Testis (tissue), 5 donors: ENCODE measurements around the gene BRSK2. TPM values are rescaled to one million over a fixed set of nuclear protein-coding genes. Genes with fewer than 3 reads are reported as not detected.
"Not testable (repeated sequence)": the region's sequence is repeated elsewhere in the genome, so short reads cannot be mapped to it uniquely, and the experiment has no call there.

Experiments used
- DNase-seq: peaks from one replicate; pipeline ENCODE4 v3.0.0-alpha.2; 2019
- H3K27ac ChIP-seq, 2 donors: fragments of 200-600 bp; sonication (generic); one replicate each; pipeline ENCODE4 v1.5.1; 2019
- H3K27me3 ChIP-seq: fragments of 200-600 bp; sonication (generic); one replicate; pipeline ENCODE4 v1.5.1; 2019
- H3K36me3 ChIP-seq: fragments of 200-600 bp; sonication (generic); one replicate; pipeline ENCODE4 v1.5.1; 2017; ENCODE audit warnings: low read depth; ENCODE audit errors: missing control alignments
- H3K4me1 ChIP-seq: fragments of 200-600 bp; sonication (generic); one replicate; pipeline ENCODE4 v1.5.1; 2019
- H3K4me3 ChIP-seq, 2 donors: fragments of 200-600 bp; sonication (generic); one replicate each; pipeline ENCODE4 v1.5.1; 2017 to 2019
- H3K9me3 ChIP-seq: fragments of 200-600 bp; sonication (generic); one replicate; pipeline ENCODE4 v1.5.1; 2017
- CTCF ChIP-seq, 3 experiments: fragments of 450-650 bp in 2 of 3; fragments of 200-600 bp in 1 of 3; sonication (generic) in 1 of 3; IDR thresholded peaks; one replicate each; pipeline ENCODE4 v1.5.1; 2016 to 2019; ENCODE audit warnings: antibody characterized with exemption in 3 of 3, mild to moderate bottlenecking in 2 of 3, moderate library complexity in 1 of 3
- POLR2A ChIP-seq: fragments of 450-650 bp; IDR thresholded peaks from one replicate; pipeline ENCODE4 v1.6.1; 2017; ENCODE audit warnings: antibody characterized with exemption, mild to moderate bottlenecking, moderate library complexity
- WGBS, 2 donors: methylation state at CpG; one replicate each; pipeline ENCODE4 v1.1.5; 2018; 5-methylcytosine and 5-hydroxymethylcytosine counted together
- intact Hi-C: fragments of 100-400 bp; cut with DNase I; formaldehyde crosslinking; loops from one replicate; pipeline ENCODE4 v1.15.1; 2023; ENCODE audit warnings: low total_unique reads
- long read RNA-seq, 2 donors: transcript quantifications; one replicate each; lab custom pipeline, GENCODE V29; 2026
- polyA plus RNA-seq: library from polyadenylated mRNA; stranded (reverse); fragments of 350-450 nt; fragmentation: Illumina TruSeq; extraction: RNeasy Lipid Tissue Mini Kit (QIAGEN cat#74804); gene quantifications from one replicate; pipeline ENCODE4 v1.2.3, GENCODE V29; 2014; ENCODE audit warnings: low read depth, low replicate concordance; ENCODE audit not compliant: insufficient read depth
- total RNA-seq, 2 donors: library from RNA; depleted of rRNA; stranded (reverse); fragments of >200 nt; gene quantifications; one replicate each; pipeline ENCODE4 v1.2.3, GENCODE V29; 2016

BRSK2 gene
- total RNA-seq (10 to 100 TPM; 49.1 to 52.3 TPM), polyA plus RNA-seq (24.7 TPM)
- long read RNA-seq, donor 1, partial matches to known transcripts = 0 of 1 reads
- long read RNA-seq, donor 1, other reads (novel, unspliced or antisense) = 0 of 1 reads
- long read RNA-seq, donor 2, full-length matches to known transcripts = 1 of 1 reads
- long read RNA-seq, donor 2, partial matches to known transcripts = 0 of 1 reads
- long read RNA-seq, donor 2, other reads (novel, unspliced or antisense) = 0 of 1 reads

GRCh38 chr11:1389932-1390568 is at the start of gene BRSK2:
BRSK2 (plus strand) TSS chr11:1389934; CDS start chr11:1390285, 351 bp downstream.
- Histone ChIP-seq H3K27ac (peak within 1 kb of the TSS; percentile 52 to 70), H3K27me3 (no peaks in the 10 kb centered on the region), H3K4me1 (peaks cover 18% of the 10 kb centered on the region), H3K9me3 (no peaks in the 10 kb centered on the region), H3K4me3 (peak within 1 kb of the TSS; percentile 42 to 67), H3K36me3 (no peaks in the 10 kb centered on the region)
- TF ChIP-seq POLR2A = no peak
- TF ChIP-seq CTCF (IDR thresholded peaks at IDR 0.05) = no peak
- WGBS, 2 donors = 1% methylated on average over 70 of the region's 119 CpGs; no CpG with 5 or more reads in 1 of the 2 donors
- no peak for DNase-seq
- intact Hi-C loops = loop anchor here (10.0 kb wide), 1 partner anchor 75 kb away; no protein-coding TSS in a partner anchor

- no peaks in the 10 kb centered on the region for H3K36me3 ChIP-seq
- intact Hi-C loops = no loop called here
- DNase-seq = no peak
- H3K27me3 ChIP-seq = no peaks in the 10 kb centered on the region
- peaks cover 15% of the 10 kb centered on the region for H3K4me1 ChIP-seq
- no peak overlapping the region for H3K27ac ChIP-seq
- 79 to 80% methylated on average over 7 to 12 of the region's 12 CpGs for WGBS, 2 donors
- H3K9me3 ChIP-seq = no peaks in the 10 kb centered on the region
- TF ChIP-seq CTCF (IDR thresholded peaks at IDR 0.05) (no peak), POLR2A (no peak)
- no peak overlapping the region for H3K4me3 ChIP-seq
Observed at GRCh38 chr11:1340111-1340510, 49.6 kb upstream of the BRSK2 start.

- H3K27ac ChIP-seq, H3K9me3 ChIP-seq, H3K4me1 ChIP-seq, H3K27me3 ChIP-seq, intact Hi-C loops, H3K36me3 ChIP-seq, DNase-seq, H3K4me3 ChIP-seq: not testable (repeated sequence)
- WGBS, 2 donors = 78 to 86% methylated on average over 10 of the region's 10 CpGs
Observed at GRCh38 chr11:1341226-1341625, 48.5 kb upstream of the BRSK2 start.

- WGBS, 2 donors = 57 to 59% methylated on average over 17 of the region's 17 CpGs
- no peak overlapping the region for H3K4me3 ChIP-seq
- TF ChIP-seq POLR2A (no peak), CTCF (IDR thresholded peaks at IDR 0.05) (no peak)
- DNase-seq = no peak
- no peaks in the 10 kb centered on the region for H3K27me3 ChIP-seq
- no peaks in the 10 kb centered on the region for H3K9me3 ChIP-seq
- H3K36me3 ChIP-seq = no peaks in the 10 kb centered on the region
- intact Hi-C loops = no loop called here
- peaks cover 1% of the 10 kb centered on the region for H3K4me1 ChIP-seq
- no peak overlapping the region for H3K27ac ChIP-seq
Observed at GRCh38 chr11:1341928-1342524, 47.7 kb upstream of the BRSK2 start.

- TF ChIP-seq CTCF (IDR thresholded peaks at IDR 0.05) = no peak
- no peak for TF ChIP-seq POLR2A
- 91 to 92% methylated on average over 10 of the region's 10 CpGs for WGBS, 2 donors
- no peak for DNase-seq
- intact Hi-C loops = no loop called here
- Histone ChIP-seq H3K9me3 (no peaks in the 10 kb centered on the region), H3K4me1 (no peaks in the 10 kb centered on the region), H3K36me3 (no peaks in the 10 kb centered on the region), H3K4me3 (no peak overlapping the region), H3K27me3 (no peaks in the 10 kb centered on the region), H3K27ac (no peak overlapping the region)
Observed at GRCh38 chr11:1342946-1343345, 46.8 kb upstream of the BRSK2 start.
